Measurements from ENCODE around the gene CACNA1C.

DNA sequence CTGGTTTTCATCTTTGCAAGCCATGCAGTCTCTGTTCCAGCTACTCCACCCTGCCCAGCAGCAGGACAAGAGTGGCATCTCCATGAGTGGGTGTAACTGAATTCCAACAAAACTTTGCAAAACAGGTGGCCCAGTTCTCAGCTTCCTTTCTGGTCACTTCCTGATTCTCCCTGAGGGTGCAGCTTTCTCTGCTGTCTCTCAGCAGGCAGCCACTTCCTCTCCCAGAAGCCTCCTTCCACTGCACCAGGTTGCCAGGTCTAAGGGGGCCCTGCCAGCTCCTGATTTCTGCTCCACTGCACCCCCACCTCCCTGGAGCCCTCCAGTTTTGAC lies 400.9 kb downstream of the CACNA1C start:
- TF ChIP-seq NBN (IDR thresholded peaks at IDR 0.05) (no peak), NFIC (IDR thresholded peaks at IDR 0.05; ENCODE audit: low read depth, low read length) (no peak), MEF2A (IDR thresholded peaks at IDR 0.05; ENCODE audit: insufficient read depth, low read depth, low read length) (no peak), EZH2 (IDR thresholded peaks at IDR 0.05; ENCODE audit: borderline replicate concordance, control insufficient read depth, low read depth, low read length) (no peak), POLR2AphosphoS2 (IDR thresholded peaks at IDR 0.05; ENCODE audit: low read depth, low read length) (no peak), RFX5 (IDR thresholded peaks at IDR 0.05; ENCODE audit: low read depth, low read length) (no peak), NR2C2 (IDR thresholded peaks at IDR 0.05; ENCODE audit: borderline replicate concordance, control insufficient read depth, insufficient read length, low read depth) (no peak), RAD21 (IDR thresholded peaks at IDR 0.05; ENCODE audit: insufficient read depth, low read depth, low read length) (no peak)
- TF ChIP-seq, protein P1, sequence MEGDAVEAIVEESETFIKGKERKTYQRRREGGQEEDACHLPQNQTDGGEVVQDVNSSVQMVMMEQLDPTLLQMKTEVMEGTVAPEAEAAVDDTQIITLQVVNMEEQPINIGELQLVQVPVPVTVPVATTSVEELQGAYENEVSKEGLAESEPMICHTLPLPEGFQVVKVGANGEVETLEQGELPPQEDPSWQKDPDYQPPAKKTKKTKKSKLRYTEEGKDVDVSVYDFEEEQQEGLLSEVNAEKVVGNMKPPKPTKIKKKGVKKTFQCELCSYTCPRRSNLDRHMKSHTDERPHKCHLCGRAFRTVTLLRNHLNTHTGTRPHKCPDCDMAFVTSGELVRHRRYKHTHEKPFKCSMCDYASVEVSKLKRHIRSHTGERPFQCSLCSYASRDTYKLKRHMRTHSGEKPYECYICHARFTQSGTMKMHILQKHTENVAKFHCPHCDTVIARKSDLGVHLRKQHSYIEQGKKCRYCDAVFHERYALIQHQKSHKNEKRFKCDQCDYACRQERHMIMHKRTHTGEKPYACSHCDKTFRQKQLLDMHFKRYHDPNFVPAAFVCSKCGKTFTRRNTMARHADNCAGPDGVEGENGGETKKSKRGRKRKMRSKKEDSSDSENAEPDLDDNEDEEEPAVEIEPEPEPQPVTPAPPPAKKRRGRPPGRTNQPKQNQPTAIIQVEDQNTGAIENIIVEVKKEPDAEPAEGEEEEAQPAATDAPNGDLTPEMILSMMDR (IDR thresholded peaks at IDR 0.05 in 2 of 3, conservative IDR thresholded peaks at IDR 0.05 in 1 of 3; ENCODE audit: control insufficient read depth in 2 of 3, extremely low read depth in 1 of 3, insufficient read depth in 1 of 3, low read depth in 3 of 3, low read length in 3 of 3) = no peak
- TF ChIP-seq, protein P2, sequence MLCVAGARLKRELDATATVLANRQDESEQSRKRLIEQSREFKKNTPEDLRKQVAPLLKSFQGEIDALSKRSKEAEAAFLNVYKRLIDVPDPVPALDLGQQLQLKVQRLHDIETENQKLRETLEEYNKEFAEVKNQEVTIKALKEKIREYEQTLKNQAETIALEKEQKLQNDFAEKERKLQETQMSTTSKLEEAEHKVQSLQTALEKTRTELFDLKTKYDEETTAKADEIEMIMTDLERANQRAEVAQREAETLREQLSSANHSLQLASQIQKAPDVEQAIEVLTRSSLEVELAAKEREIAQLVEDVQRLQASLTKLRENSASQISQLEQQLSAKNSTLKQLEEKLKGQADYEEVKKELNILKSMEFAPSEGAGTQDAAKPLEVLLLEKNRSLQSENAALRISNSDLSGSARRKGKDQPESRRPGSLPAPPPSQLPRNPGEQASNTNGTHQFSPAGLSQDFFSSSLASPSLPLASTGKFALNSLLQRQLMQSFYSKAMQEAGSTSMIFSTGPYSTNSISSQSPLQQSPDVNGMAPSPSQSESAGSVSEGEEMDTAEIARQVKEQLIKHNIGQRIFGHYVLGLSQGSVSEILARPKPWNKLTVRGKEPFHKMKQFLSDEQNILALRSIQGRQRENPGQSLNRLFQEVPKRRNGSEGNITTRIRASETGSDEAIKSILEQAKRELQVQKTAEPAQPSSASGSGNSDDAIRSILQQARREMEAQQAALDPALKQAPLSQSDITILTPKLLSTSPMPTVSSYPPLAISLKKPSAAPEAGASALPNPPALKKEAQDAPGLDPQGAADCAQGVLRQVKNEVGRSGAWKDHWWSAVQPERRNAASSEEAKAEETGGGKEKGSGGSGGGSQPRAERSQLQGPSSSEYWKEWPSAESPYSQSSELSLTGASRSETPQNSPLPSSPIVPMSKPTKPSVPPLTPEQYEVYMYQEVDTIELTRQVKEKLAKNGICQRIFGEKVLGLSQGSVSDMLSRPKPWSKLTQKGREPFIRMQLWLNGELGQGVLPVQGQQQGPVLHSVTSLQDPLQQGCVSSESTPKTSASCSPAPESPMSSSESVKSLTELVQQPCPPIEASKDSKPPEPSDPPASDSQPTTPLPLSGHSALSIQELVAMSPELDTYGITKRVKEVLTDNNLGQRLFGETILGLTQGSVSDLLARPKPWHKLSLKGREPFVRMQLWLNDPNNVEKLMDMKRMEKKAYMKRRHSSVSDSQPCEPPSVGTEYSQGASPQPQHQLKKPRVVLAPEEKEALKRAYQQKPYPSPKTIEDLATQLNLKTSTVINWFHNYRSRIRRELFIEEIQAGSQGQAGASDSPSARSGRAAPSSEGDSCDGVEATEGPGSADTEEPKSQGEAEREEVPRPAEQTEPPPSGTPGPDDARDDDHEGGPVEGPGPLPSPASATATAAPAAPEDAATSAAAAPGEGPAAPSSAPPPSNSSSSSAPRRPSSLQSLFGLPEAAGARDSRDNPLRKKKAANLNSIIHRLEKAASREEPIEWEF (IDR thresholded peaks at IDR 0.05; ENCODE audit: insufficient replicate concordance, low read depth, low read length) = no peak
- TF ChIP-seq, protein P3, sequence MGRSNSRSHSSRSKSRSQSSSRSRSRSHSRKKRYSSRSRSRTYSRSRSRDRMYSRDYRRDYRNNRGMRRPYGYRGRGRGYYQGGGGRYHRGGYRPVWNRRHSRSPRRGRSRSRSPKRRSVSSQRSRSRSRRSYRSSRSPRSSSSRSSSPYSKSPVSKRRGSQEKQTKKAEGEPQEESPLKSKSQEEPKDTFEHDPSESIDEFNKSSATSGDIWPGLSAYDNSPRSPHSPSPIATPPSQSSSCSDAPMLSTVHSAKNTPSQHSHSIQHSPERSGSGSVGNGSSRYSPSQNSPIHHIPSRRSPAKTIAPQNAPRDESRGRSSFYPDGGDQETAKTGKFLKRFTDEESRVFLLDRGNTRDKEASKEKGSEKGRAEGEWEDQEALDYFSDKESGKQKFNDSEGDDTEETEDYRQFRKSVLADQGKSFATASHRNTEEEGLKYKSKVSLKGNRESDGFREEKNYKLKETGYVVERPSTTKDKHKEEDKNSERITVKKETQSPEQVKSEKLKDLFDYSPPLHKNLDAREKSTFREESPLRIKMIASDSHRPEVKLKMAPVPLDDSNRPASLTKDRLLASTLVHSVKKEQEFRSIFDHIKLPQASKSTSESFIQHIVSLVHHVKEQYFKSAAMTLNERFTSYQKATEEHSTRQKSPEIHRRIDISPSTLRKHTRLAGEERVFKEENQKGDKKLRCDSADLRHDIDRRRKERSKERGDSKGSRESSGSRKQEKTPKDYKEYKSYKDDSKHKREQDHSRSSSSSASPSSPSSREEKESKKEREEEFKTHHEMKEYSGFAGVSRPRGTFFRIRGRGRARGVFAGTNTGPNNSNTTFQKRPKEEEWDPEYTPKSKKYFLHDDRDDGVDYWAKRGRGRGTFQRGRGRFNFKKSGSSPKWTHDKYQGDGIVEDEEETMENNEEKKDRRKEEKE (IDR thresholded peaks at IDR 0.05) = no peak
- TF ChIP-seq, protein P4, sequence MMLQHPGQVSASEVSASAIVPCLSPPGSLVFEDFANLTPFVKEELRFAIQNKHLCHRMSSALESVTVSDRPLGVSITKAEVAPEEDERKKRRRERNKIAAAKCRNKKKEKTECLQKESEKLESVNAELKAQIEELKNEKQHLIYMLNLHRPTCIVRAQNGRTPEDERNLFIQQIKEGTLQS (IDR thresholded peaks at IDR 0.05; ENCODE audit: borderline replicate concordance, extremely low read depth, low read depth, low read length) = no peak

Measured in GM12878 (cell line).